Nephron (organoid): ENCODE data around the gene PYGO2.

Source experiments
- H3K27ac Mint-ChIP-seq, 3 experiments: 2 replicates each; pipeline ENCODE4 v1.8.0; 2020; ENCODE audit warnings: mixed read lengths in 3 of 3, mild to moderate bottlenecking in 2 of 3, moderate library complexity in 1 of 3
- H3K27me3 Mint-ChIP-seq: 2 replicates; pipeline ENCODE4 v1.8.0; 2021; ENCODE audit warnings: low read depth, mild to moderate bottlenecking, moderate library complexity, mixed read lengths
- H3K36me3 Mint-ChIP-seq: 2 replicates; pipeline ENCODE4 v1.8.0; 2020; ENCODE audit warnings: low read depth, mixed read lengths
- H3K4me1 Mint-ChIP-seq: 2 replicates; pipeline ENCODE4 v1.8.0; 2020; ENCODE audit warnings: mixed read lengths
- H3K4me3 Mint-ChIP-seq, 3 experiments: 2 replicates each; pipeline ENCODE4 v1.8.0; 2020; ENCODE audit warnings: mild to moderate bottlenecking in 3 of 3, mixed read lengths in 3 of 3, moderate library complexity in 2 of 3
- H3K9me3 Mint-ChIP-seq: 2 replicates; pipeline ENCODE4 v1.8.0; 2020; ENCODE audit warnings: mixed read lengths
- CTCF ChIP-seq, 3 experiments: fragments of 200-600 bp; sonication (generic); IDR thresholded peaks; one replicate each; pipeline ENCODE4 v1.5.0; 2021; ENCODE audit warnings: antibody characterized with exemption in 3 of 3; ENCODE audit not compliant: unreplicated experiment in 3 of 3

Gene PYGO2

GRCh38 chr1:154940213-154940560 lies 21.4 kb downstream of the PYGO2 start:
- no peaks in the 10 kb centered on the region for H3K36me3 Mint-ChIP-seq
- peak overlapping the region in 2 of 3 experiments; percentile 40 to 51 for H3K4me3 Mint-ChIP-seq
- H3K4me1 Mint-ChIP-seq: peaks cover 49% of the 10 kb centered on the region
- peak overlapping the region; percentile 57 to 81 (median 57) for H3K27ac Mint-ChIP-seq
- H3K9me3 Mint-ChIP-seq: no peaks in the 10 kb centered on the region
- no peaks in the 10 kb centered on the region for H3K27me3 Mint-ChIP-seq
- no peak for TF ChIP-seq CTCF (IDR thresholded peaks at IDR 0.05; ENCODE audit: unreplicated experiment in 3 of 3)

GRCh38 chr1:154938604-154939399 lies 22.8 kb downstream of the PYGO2 start:
- H3K27ac Mint-ChIP-seq: peak overlapping the region; percentile 88 to 100 (median 99)
- no peaks in the 10 kb centered on the region for H3K36me3 Mint-ChIP-seq
- peak overlapping the region; percentile 60 to 84 (median 74) for H3K4me3 Mint-ChIP-seq
- no peaks in the 10 kb centered on the region for H3K9me3 Mint-ChIP-seq
- peaks cover 38% of the 10 kb centered on the region for H3K4me1 Mint-ChIP-seq
- H3K27me3 Mint-ChIP-seq: no peaks in the 10 kb centered on the region
- TF ChIP-seq CTCF (IDR thresholded peaks at IDR 0.05; ENCODE audit: unreplicated experiment in 3 of 3): no peak

- Mint-ChIP-seq H3K9me3 (no peaks in the 10 kb centered on the region), H3K27me3 (no peaks in the 10 kb centered on the region), H3K27ac (peak overlapping the region; percentile 99 to 100 (median 100)), H3K4me3 (peak overlapping the region; percentile 87 to 96 (median 92)), H3K4me1 (peaks cover 33% of the 10 kb centered on the region), H3K36me3 (no peaks in the 10 kb centered on the region)
- TF ChIP-seq CTCF (IDR thresholded peaks at IDR 0.05; ENCODE audit: unreplicated experiment in 3 of 3): no peak
These were observed 23.6 kb downstream of the PYGO2 start for GRCh38 chr1:154937988-154938386.

- Mint-ChIP-seq H3K27ac (peak overlapping the region; percentile 99 to 100 (median 100)), H3K27me3 (no peaks in the 10 kb centered on the region), H3K9me3 (no peaks in the 10 kb centered on the region), H3K4me1 (peaks cover 33% of the 10 kb centered on the region), H3K4me3 (peak overlapping the region; percentile 87 to 96 (median 92)), H3K36me3 (no peaks in the 10 kb centered on the region)
- peak in 2 of 3 experiments; percentile 25 to 31 for TF ChIP-seq CTCF (IDR thresholded peaks at IDR 0.05; ENCODE audit: unreplicated experiment in 3 of 3)
These were observed 24.2 kb downstream of the PYGO2 start for GRCh38 chr1:154937085-154937987.

- Mint-ChIP-seq H3K4me3 (peak within 1 kb of the TSS; percentile 87 to 96 (median 92)), H3K36me3 (no peaks in the 10 kb centered on the region), H3K9me3 (no peaks in the 10 kb centered on the region), H3K4me1 (peaks cover 33% of the 10 kb centered on the region), H3K27me3 (no peaks in the 10 kb centered on the region), H3K27ac (peak within 1 kb of the TSS; percentile 99 to 100 (median 100))
- peak in 1 of 3 experiments; percentile 30 for TF ChIP-seq CTCF (IDR thresholded peaks at IDR 0.05; ENCODE audit: unreplicated experiment in 3 of 3)
These were observed 25.0 kb downstream of the PYGO2 start, which contains the start of gene PMVK for GRCh38 chr1:154936555-154937084. Gene PMVK (minus strand): TSS chr1:154936719. CDS start chr1:154936685, 34 bp downstream.
